Measurements from ENCODE around the gene ZSCAN25. TPM values are rescaled to one million over a fixed set of nuclear protein-coding genes. Genes with fewer than 3 reads are reported as not detected.
"Not testable (repeated sequence)": the region's sequence is repeated elsewhere in the genome, so short reads cannot be mapped to it uniquely, and the experiment has no call there.

Gene ZSCAN25
- 10 to 100 TPM; 18.2 to 20.9 (median 19.6) TPM for polyA plus RNA-seq (ENCODE audit: insufficient read length in 4 of 4)

- peak; percentile 88 to 92 (median 91) for DNase-seq (ENCODE audit: low read depth in 4 of 4, low spot score in 3 of 4)
Observed at GRCh38 chr7:99616359-99617191, at the start of gene ZSCAN25. Gene ZSCAN25, plus strand, starts transcription at chr7:99616946. Its CDS starts 2,661 bp downstream, at chr7:99619607.

- not testable (repeated sequence) for DNase-seq (ENCODE audit: low read depth in 4 of 4, low spot score in 3 of 4)
Observed at GRCh38 chr7:99568770-99569169, 48.0 kb upstream of the ZSCAN25 start.

- no peak for DNase-seq (ENCODE audit: low read depth in 4 of 4, low spot score in 3 of 4)
Observed at GRCh38 chr7:99571768-99572167, 45.0 kb upstream of the ZSCAN25 start.

GRCh38 chr7:99573257-99573656 lies 43.5 kb upstream of the ZSCAN25 start:
- no peak for DNase-seq (ENCODE audit: low read depth in 4 of 4, low spot score in 3 of 4)

- no peak for DNase-seq (ENCODE audit: low read depth in 4 of 4, low spot score in 3 of 4)
Observed at GRCh38 chr7:99576251-99576650, 40.5 kb upstream of the ZSCAN25 start.

- DNase-seq (ENCODE audit: low read depth in 4 of 4, low spot score in 3 of 4), result no peak
Observed at GRCh38 chr7:99579281-99579955, 37.3 kb upstream of the ZSCAN25 start.

GRCh38 chr7:99579956-99580777 lies 36.6 kb upstream of the ZSCAN25 start:
- DNase-seq (ENCODE audit: low read depth in 4 of 4, low spot score in 3 of 4), result peak; percentile 43 to 52 (median 46)

- not testable (repeated sequence) for DNase-seq (ENCODE audit: low read depth in 4 of 4, low spot score in 3 of 4)
Observed at GRCh38 chr7:99580778-99581332, 35.9 kb upstream of the ZSCAN25 start.

GRCh38 chr7:99588868-99589267 lies 27.9 kb upstream of the ZSCAN25 start:
- no peak for DNase-seq (ENCODE audit: low read depth in 4 of 4, low spot score in 3 of 4)

- no peak for DNase-seq (ENCODE audit: low read depth in 4 of 4, low spot score in 3 of 4)
Observed at GRCh38 chr7:99594948-99595745, 21.6 kb upstream of the ZSCAN25 start.

GRCh38 chr7:99596408-99596955 lies 20.3 kb upstream of the ZSCAN25 start:
- no peak for DNase-seq (ENCODE audit: low read depth in 4 of 4, low spot score in 3 of 4)

GRCh38 chr7:99597762-99598501 lies 18.8 kb upstream of the ZSCAN25 start, which contains the start of gene TMEM225B:
Gene TMEM225B, plus strand, starts transcription at chr7:99598267. Its CDS starts 6,122 bp downstream, at chr7:99604389.
- no peak for DNase-seq (ENCODE audit: low read depth in 4 of 4, low spot score in 3 of 4)

- no peak for DNase-seq (ENCODE audit: low read depth in 4 of 4, low spot score in 3 of 4)
Observed at GRCh38 chr7:99599836-99600235, 16.9 kb upstream of the ZSCAN25 start.

GRCh38 chr7:99601656-99602310 lies 15.0 kb upstream of the ZSCAN25 start:
- no peak for DNase-seq (ENCODE audit: low read depth in 4 of 4, low spot score in 3 of 4)

GRCh38 chr7:99605527-99605926 lies 11.2 kb upstream of the ZSCAN25 start:
- no peak for DNase-seq (ENCODE audit: low read depth in 4 of 4, low spot score in 3 of 4)

- no peak for DNase-seq (ENCODE audit: low read depth in 4 of 4, low spot score in 3 of 4)
Observed at GRCh38 chr7:99606531-99606930, 10.2 kb upstream of the ZSCAN25 start.

GRCh38 chr7:99607548-99607947 lies 9.2 kb upstream of the ZSCAN25 start:
- DNase-seq (ENCODE audit: low read depth in 4 of 4, low spot score in 3 of 4), result no peak

- DNase-seq (ENCODE audit: low read depth in 4 of 4, low spot score in 3 of 4), result no peak
Observed at GRCh38 chr7:99614495-99614894, 2.3 kb upstream of the ZSCAN25 start.

Measured in right renal pelvis (tissue), 4 donors.